Neural crest cell (in vitro differentiated cells): ENCODE data around the gene RUNX1. TPM values are rescaled to one million over a fixed set of nuclear protein-coding genes. Genes with fewer than 3 reads are reported as not detected.

Source experiments
- DNase-seq: peaks from one replicate; pipeline ENCODE4 v3.0.0; 2021; ENCODE audit warnings: low read depth, mixed read lengths, low spot score
- H3K27ac Mint-ChIP-seq: one replicate; pipeline ENCODE4 v1.8.0; 2021; ENCODE audit warnings: mild to moderate bottlenecking, mixed read lengths; ENCODE audit not compliant: unreplicated experiment
- H3K27me3 Mint-ChIP-seq: 2 replicates; pipeline ENCODE4 v1.8.0; 2021; ENCODE audit warnings: low read depth, mild to moderate bottlenecking, mixed read lengths
- H3K36me3 Mint-ChIP-seq: 2 replicates; pipeline ENCODE4 v1.8.0; 2021; ENCODE audit warnings: low read depth, mild to moderate bottlenecking, mixed read lengths
- H3K4me1 Mint-ChIP-seq: 2 replicates; pipeline ENCODE4 v1.8.0; 2021; ENCODE audit warnings: mixed read lengths
- H3K4me3 Mint-ChIP-seq: one replicate; pipeline ENCODE4 v1.8.0; 2021; ENCODE audit warnings: mild to moderate bottlenecking, mixed read lengths
- H3K9me3 Mint-ChIP-seq: 2 replicates; pipeline ENCODE4 v1.8.0; 2021; ENCODE audit warnings: mixed read lengths
- CTCF ChIP-seq: fragments of 200-600 bp; sonication (generic); conservative IDR thresholded peaks from 2 replicates; pipeline ENCODE4 v1.5.0; 2021; ENCODE audit warnings: antibody characterized with exemption, mild to moderate bottlenecking
- total RNA-seq: library from RNA; stranded (reverse); gene quantifications from 2 replicates; pipeline ENCODE4 v1.2.1, GENCODE V29; 2021

RUNX1 gene
- total RNA-seq, 1 donor from 2014 or later: 0.63 TPM

- Mint-ChIP-seq H3K9me3 (no peaks in the 10 kb centered on the region), H3K27me3 (peaks cover 18% of the 10 kb centered on the region), H3K27ac (no peak overlapping the region), H3K4me3 (no peak overlapping the region), H3K4me1 (peaks cover 5% of the 10 kb centered on the region), H3K36me3 (no peaks in the 10 kb centered on the region)
- no peak for DNase-seq
- no peak for TF ChIP-seq CTCF
Measured at GRCh38 chr21:35025206-35026152, 23.6 kb downstream of the RUNX1 start.

- Mint-ChIP-seq H3K27ac (no peak overlapping the region), H3K27me3 (peaks cover 18% of the 10 kb centered on the region), H3K4me1 (peaks cover 5% of the 10 kb centered on the region), H3K4me3 (no peak overlapping the region), H3K36me3 (no peaks in the 10 kb centered on the region), H3K9me3 (no peaks in the 10 kb centered on the region)
- no peak for TF ChIP-seq CTCF
- no peak for DNase-seq
Measured at GRCh38 chr21:35024513-35024912, 24.6 kb downstream of the RUNX1 start.

- no peaks in the 10 kb centered on the region for H3K9me3 Mint-ChIP-seq
Measured at GRCh38 chr21:35024071-35024420, 25.1 kb downstream of the RUNX1 start.

GRCh38 chr21:35023396-35024070 lies 25.6 kb downstream of the RUNX1 start:
- H3K36me3 Mint-ChIP-seq: no peaks in the 10 kb centered on the region

More at GRCh38 chr21:35024071-35024420, 25.1 kb downstream of the RUNX1 start:
- Mint-ChIP-seq H3K4me3 (no peak overlapping the region), H3K27me3 (peaks cover 18% of the 10 kb centered on the region), H3K36me3 (no peaks in the 10 kb centered on the region), H3K27ac (no peak overlapping the region), H3K4me1 (peaks cover 5% of the 10 kb centered on the region)
- no peak for DNase-seq
- no peak for TF ChIP-seq CTCF

GRCh38 chr21:35021546-35021945 lies 27.6 kb downstream of the RUNX1 start:
- no peak for DNase-seq
- no peak overlapping the region for H3K4me3 Mint-ChIP-seq
- H3K4me1 Mint-ChIP-seq: peaks cover 2% of the 10 kb centered on the region
- no peaks in the 10 kb centered on the region for H3K36me3 Mint-ChIP-seq
- no peaks in the 10 kb centered on the region for H3K9me3 Mint-ChIP-seq
- no peak overlapping the region for H3K27ac Mint-ChIP-seq
- H3K27me3 Mint-ChIP-seq: peaks cover 9% of the 10 kb centered on the region
- TF ChIP-seq CTCF: no peak

More at GRCh38 chr21:35023396-35024070, 25.6 kb downstream of the RUNX1 start:
- Mint-ChIP-seq H3K4me1 (peaks cover 5% of the 10 kb centered on the region), H3K27ac (no peak overlapping the region), H3K9me3 (no peaks in the 10 kb centered on the region), H3K27me3 (peaks cover 18% of the 10 kb centered on the region), H3K4me3 (no peak overlapping the region)
- no peak for TF ChIP-seq CTCF
- DNase-seq: no peak
